ENCODE data around the gene KMT2C.
"Not testable (repeated sequence)": the region's sequence is repeated elsewhere in the genome, so short reads cannot be mapped to it uniquely, and the experiment has no call there.

The KMT2C gene

DNA sequence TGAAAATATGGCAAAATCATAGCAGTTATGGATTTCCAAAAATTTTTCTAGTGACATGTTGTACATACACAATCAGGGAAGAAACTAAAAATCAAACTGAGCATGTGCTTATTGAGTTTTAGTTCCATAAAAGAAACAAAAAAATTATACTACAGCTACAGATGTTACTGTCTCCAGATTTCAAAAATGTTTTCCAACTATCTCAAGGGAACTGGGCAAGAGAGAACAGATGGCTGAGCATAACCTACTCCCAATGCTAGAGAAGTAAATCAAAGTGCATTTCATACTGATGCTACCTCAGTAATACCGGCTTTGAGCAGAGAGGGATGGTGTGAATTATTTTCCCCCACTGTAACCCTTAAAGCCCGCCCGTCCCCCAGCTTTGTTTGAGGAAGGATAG lies 40.7 kb upstream of the KMT2C start:
- Histone ChIP-seq H3K4me2 (ENCODE audit: low read depth, low read length, poor library complexity, severe bottlenecking) (no peak overlapping the region), H3K27me3 (ENCODE audit: low read length) (no peaks in the 10 kb centered on the region), H3F3A (ENCODE audit: insufficient read depth) (no peaks in the 10 kb centered on the region), H3K4me3 (ENCODE audit: insufficient read depth, low read length, poor library complexity, severe bottlenecking) (no peak overlapping the region), H3K79me2 (ENCODE audit: insufficient read depth, low read length) (no peaks in the 10 kb centered on the region), H3K27ac (ENCODE audit: low read depth, low read length) (no peak overlapping the region), H4K20me1 (ENCODE audit: low read depth, low read length) (no peaks in the 10 kb centered on the region), H3K9ac (ENCODE audit: low read length) (no peak overlapping the region), H3K9me3 (ENCODE audit: insufficient read depth, low read length) (peaks cover 2% of the 10 kb centered on the region; the same call in 1 of the 2 replicates), H2AFZ (ENCODE audit: low read depth, low read length, severe bottlenecking) (no peak overlapping the region), H3K36me3 (ENCODE audit: low read length) (no peaks in the 10 kb centered on the region), H3K9me2 (replicated peaks; ENCODE audit: insufficient read depth, low read length) (no peaks in the 10 kb centered on the region)
- TF ChIP-seq EZH2phosphoT487 (conservative IDR thresholded peaks at IDR 0.05; ENCODE audit: low read length), result no peak
- TF ChIP-seq, protein P1, sequence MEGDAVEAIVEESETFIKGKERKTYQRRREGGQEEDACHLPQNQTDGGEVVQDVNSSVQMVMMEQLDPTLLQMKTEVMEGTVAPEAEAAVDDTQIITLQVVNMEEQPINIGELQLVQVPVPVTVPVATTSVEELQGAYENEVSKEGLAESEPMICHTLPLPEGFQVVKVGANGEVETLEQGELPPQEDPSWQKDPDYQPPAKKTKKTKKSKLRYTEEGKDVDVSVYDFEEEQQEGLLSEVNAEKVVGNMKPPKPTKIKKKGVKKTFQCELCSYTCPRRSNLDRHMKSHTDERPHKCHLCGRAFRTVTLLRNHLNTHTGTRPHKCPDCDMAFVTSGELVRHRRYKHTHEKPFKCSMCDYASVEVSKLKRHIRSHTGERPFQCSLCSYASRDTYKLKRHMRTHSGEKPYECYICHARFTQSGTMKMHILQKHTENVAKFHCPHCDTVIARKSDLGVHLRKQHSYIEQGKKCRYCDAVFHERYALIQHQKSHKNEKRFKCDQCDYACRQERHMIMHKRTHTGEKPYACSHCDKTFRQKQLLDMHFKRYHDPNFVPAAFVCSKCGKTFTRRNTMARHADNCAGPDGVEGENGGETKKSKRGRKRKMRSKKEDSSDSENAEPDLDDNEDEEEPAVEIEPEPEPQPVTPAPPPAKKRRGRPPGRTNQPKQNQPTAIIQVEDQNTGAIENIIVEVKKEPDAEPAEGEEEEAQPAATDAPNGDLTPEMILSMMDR (IDR thresholded peaks at IDR 0.05; ENCODE audit: insufficient read depth, low read length, poor library complexity, severe bottlenecking), result no peak

GRCh38 chr7:152471023-152471620 lies 35.3 kb upstream of the KMT2C start:
- not testable (repeated sequence) for H3K9me2 ChIP-seq (replicated peaks; ENCODE audit: insufficient read depth, low read length); H3K9ac ChIP-seq (ENCODE audit: low read length); H3K79me2 ChIP-seq (ENCODE audit: insufficient read depth, low read length); H3K9me3 ChIP-seq (ENCODE audit: insufficient read depth, low read length); H3K4me3 ChIP-seq (ENCODE audit: insufficient read depth, low read length, poor library complexity, severe bottlenecking); H3F3A ChIP-seq (ENCODE audit: insufficient read depth); H3K36me3 ChIP-seq (ENCODE audit: low read length); H3K4me2 ChIP-seq (ENCODE audit: low read depth, low read length, poor library complexity, severe bottlenecking); H2AFZ ChIP-seq (ENCODE audit: low read depth, low read length, severe bottlenecking); H3K27ac ChIP-seq (ENCODE audit: low read depth, low read length); H4K20me1 ChIP-seq (ENCODE audit: low read depth, low read length); H3K27me3 ChIP-seq (ENCODE audit: low read length)

DNA sequence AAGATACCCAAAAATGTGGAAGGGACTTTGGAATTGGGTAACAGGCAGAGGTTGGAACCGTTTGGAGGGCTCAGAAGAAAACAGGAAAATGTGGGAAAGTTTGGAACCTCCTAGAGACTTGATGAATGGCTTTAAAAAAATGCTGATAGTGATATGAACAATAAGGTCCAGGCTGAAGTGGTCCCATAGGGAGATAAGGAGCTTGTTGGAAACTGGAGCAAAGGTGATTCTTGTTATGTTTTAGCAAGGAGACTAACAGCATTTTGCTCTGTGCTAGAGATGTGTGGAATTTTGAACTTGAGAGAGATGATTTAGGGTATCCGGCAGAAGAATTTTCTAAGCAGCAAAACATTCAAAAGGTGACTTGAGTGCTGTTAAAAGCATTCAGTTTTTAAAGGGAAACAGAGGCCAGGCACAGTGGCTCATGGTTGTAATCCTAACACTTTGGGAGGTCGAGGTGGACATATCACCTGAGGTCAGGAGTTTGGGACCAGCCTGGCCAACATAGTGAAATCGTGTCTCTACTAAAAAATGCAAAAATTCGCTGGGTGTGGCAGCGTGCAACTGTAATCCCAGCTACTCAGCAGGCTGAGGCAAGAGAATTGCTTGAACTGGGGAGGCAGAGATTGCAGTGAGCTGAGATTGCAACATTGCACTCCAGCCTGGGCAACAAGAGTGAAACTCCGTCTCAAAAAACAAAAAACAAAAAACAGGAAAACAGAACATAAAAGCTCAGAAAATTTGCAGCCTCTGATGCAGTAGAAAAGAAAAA lies 34.6 kb upstream of the KMT2C start:
- H3K9me2 ChIP-seq (replicated peaks; ENCODE audit: insufficient read depth, low read length); H2AFZ ChIP-seq (ENCODE audit: low read depth, low read length, severe bottlenecking); H3F3A ChIP-seq (ENCODE audit: insufficient read depth); H3K4me3 ChIP-seq (ENCODE audit: insufficient read depth, low read length, poor library complexity, severe bottlenecking); H4K20me1 ChIP-seq (ENCODE audit: low read depth, low read length); H3K9ac ChIP-seq (ENCODE audit: low read length); H3K4me2 ChIP-seq (ENCODE audit: low read depth, low read length, poor library complexity, severe bottlenecking); H3K79me2 ChIP-seq (ENCODE audit: insufficient read depth, low read length); H3K27me3 ChIP-seq (ENCODE audit: low read length); H3K36me3 ChIP-seq (ENCODE audit: low read length); H3K9me3 ChIP-seq (ENCODE audit: insufficient read depth, low read length); H3K27ac ChIP-seq (ENCODE audit: low read depth, low read length): not testable (repeated sequence)

DNA sequence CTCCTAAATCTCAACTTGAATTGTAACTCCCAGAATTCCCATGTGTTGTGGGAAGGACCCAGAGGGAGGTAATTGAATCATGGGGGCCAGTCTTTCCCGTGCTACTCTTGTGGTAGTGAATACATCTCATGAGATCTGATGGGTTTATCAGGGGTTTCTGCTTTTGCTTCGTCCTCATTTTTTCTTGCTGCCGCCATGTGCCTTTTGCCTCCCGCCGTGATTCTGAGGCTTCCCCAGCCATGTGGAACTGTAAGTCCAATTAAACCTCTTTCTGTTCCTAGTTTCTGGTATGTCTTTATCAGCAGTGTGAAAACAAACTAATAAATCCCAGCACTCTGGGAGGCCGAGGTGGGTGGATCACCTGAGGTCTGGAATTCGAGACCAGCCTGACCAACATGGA lies 33.8 kb upstream of the KMT2C start:
- H3K9me3 ChIP-seq (ENCODE audit: insufficient read depth, low read length); H3K4me3 ChIP-seq (ENCODE audit: insufficient read depth, low read length, poor library complexity, severe bottlenecking); H3K27ac ChIP-seq (ENCODE audit: low read depth, low read length); H3F3A ChIP-seq (ENCODE audit: insufficient read depth); H3K9me2 ChIP-seq (replicated peaks; ENCODE audit: insufficient read depth, low read length); H3K4me2 ChIP-seq (ENCODE audit: low read depth, low read length, poor library complexity, severe bottlenecking); H3K79me2 ChIP-seq (ENCODE audit: insufficient read depth, low read length); H2AFZ ChIP-seq (ENCODE audit: low read depth, low read length, severe bottlenecking); H3K9ac ChIP-seq (ENCODE audit: low read length); H3K36me3 ChIP-seq (ENCODE audit: low read length); H4K20me1 ChIP-seq (ENCODE audit: low read depth, low read length); H3K27me3 ChIP-seq (ENCODE audit: low read length): not testable (repeated sequence)

DNA sequence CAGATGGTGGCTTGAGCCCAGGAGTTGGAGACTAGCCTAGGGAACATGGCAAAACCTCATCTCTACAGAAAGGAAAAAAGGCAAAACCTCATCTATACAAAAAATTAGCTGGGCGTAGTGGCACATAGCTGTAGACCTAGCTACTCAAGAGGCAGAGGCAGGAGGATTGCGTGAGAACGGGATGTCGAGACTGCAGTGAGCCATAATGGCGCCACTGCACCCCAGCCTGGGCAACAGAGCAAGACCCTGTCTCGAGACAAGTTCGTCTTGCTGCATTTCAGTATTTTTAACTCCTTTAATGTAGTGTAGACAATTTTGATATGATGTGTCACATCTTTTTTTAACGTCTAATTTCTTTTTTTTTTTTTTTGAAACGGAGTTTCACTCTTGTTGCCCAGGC lies 31.4 kb upstream of the KMT2C start:
- Histone ChIP-seq H3K9me3 (ENCODE audit: insufficient read depth, low read length) (peaks cover 8% of the 10 kb centered on the region; the same call in 1 of the 2 replicates), H3K79me2 (ENCODE audit: insufficient read depth, low read length) (no peaks in the 10 kb centered on the region), H2AFZ (ENCODE audit: low read depth, low read length, severe bottlenecking) (no peak overlapping the region), H3K27ac (ENCODE audit: low read depth, low read length) (no peak overlapping the region), H3K4me3 (ENCODE audit: insufficient read depth, low read length, poor library complexity, severe bottlenecking) (no peak overlapping the region), H3K27me3 (ENCODE audit: low read length) (no peaks in the 10 kb centered on the region), H3K36me3 (ENCODE audit: low read length) (no peaks in the 10 kb centered on the region), H3F3A (ENCODE audit: insufficient read depth) (peaks cover 7% of the 10 kb centered on the region; the same call in 1 of the 2 replicates), H3K4me2 (ENCODE audit: low read depth, low read length, poor library complexity, severe bottlenecking) (no peak overlapping the region), H4K20me1 (ENCODE audit: low read depth, low read length) (no peaks in the 10 kb centered on the region), H3K9me2 (replicated peaks; ENCODE audit: insufficient read depth, low read length) (no peaks in the 10 kb centered on the region), H3K9ac (ENCODE audit: low read length) (no peak overlapping the region)
- no peak for TF ChIP-seq EZH2phosphoT487 (conservative IDR thresholded peaks at IDR 0.05; ENCODE audit: low read length)
- TF ChIP-seq, protein P1 (IDR thresholded peaks at IDR 0.05; ENCODE audit: insufficient read depth, low read length, poor library complexity, severe bottlenecking), result no peak
